Measurements from ENCODE around the gene AVEN. TPM values are rescaled to one million over a fixed set of nuclear protein-coding genes. Genes with fewer than 3 reads are reported as not detected.

AVEN gene
- total and polyA plus RNA-seq, 2 donors (not counting 3 experiments of a cell fraction or from before 2014, with no cell fraction given) = 7.7 to 23.3 TPM

GRCh38 chr15:34025252-34025651 is 13.8 kb downstream of the AVEN start:
- Histone ChIP-seq H3K4me3 (replicated peaks in 1 of 3; ENCODE audit: insufficient read depth in 1 of 3, low read depth in 1 of 3, low read length in 3 of 3) (no peak overlapping the region), H3K9ac (replicated peaks; ENCODE audit: extremely low read depth, insufficient read depth, low read length) (no peak overlapping the region), H3K4me1 (ENCODE audit: control insufficient read depth, extremely low read depth, insufficient read depth, low read length) (no peaks in the 10 kb centered on the region), H3K27me3 (ENCODE audit: control insufficient read depth in 2 of 2, insufficient read depth in 2 of 2, low read length in 2 of 2) (no peaks in the 10 kb centered on the region), H3K36me3 (ENCODE audit: control insufficient read depth in 2 of 2, extremely low read depth in 1 of 2, insufficient read depth in 2 of 2, low read length in 2 of 2) (no peaks in the 10 kb centered on the region), H3K27ac (ENCODE audit: insufficient read depth, low read depth, low read length) (no peak overlapping the region), H4K20me1 (replicated peaks; ENCODE audit: control insufficient read depth, extremely low read depth, insufficient read depth, low read length) (no peaks in the 10 kb centered on the region), H3K79me2 (ENCODE audit: control insufficient read depth, insufficient read depth, low read length) (peaks cover 11% of the 10 kb centered on the region), H2AFZ (ENCODE audit: low read depth, low read length) (no peak overlapping the region), H3K9me1 (replicated peaks; ENCODE audit: control insufficient read depth, extremely low read depth, insufficient read depth, low read length) (no peaks in the 10 kb centered on the region), H3K4me2 (ENCODE audit: insufficient read depth, low read length) (no peak overlapping the region), H3K9me3 (replicated peaks; ENCODE audit: control insufficient read depth, insufficient read depth, low read length) (no peaks in the 10 kb centered on the region)
- FAIRE-seq (no peak), DNase-seq (ENCODE audit: low read depth, low spot score) (no peak)
- dilution Hi-C loops (cut with MboI; ENCODE audit: extremely low pct_ligation_motif_present, low sequenced_read_pairs) = no loop called here
- intact Hi-C loops (cut with micrococcal nuclease) = no loop called here
- BruUV-seq (replicated peaks) = no TSS peak
- POLR2A ChIA-PET = no interaction called here
- TF ChIP-seq POLR2AphosphoS5 (IDR thresholded peaks at IDR 0.05; ENCODE audit: insufficient read depth, low read depth, low read length) (no peak), POLR2A (IDR thresholded peaks at IDR 0.05; ENCODE audit: low read depth, low read length) (no peak), MYC (IDR thresholded peaks at IDR 0.05; ENCODE audit: low read depth, low read length) (no peak), CTCF (IDR thresholded peaks at IDR 0.05; ENCODE audit: extremely low read depth in 1 of 2, insufficient read depth in 1 of 2, low read depth in 1 of 2, low read length in 2 of 2) (no peak), MAX (IDR thresholded peaks at IDR 0.05; ENCODE audit: insufficient read depth, insufficient read length) (no peak), FOS (IDR thresholded peaks at IDR 0.05; ENCODE audit: borderline replicate concordance, insufficient read depth, low read length) (no peak), GATA2 (IDR thresholded peaks at IDR 0.05; ENCODE audit: insufficient read depth, insufficient read length, low read depth, low read length) (no peak), JUN (IDR thresholded peaks at IDR 0.05; ENCODE audit: borderline replicate concordance, insufficient read depth, insufficient read length, low read depth) (no peak), EZH2 (IDR thresholded peaks at IDR 0.05; ENCODE audit: borderline replicate concordance, low read depth, low read length, severe bottlenecking) (no peak)
- CTCF ChIA-PET = no interaction called here

All from endothelial cell of umbilical vein (primary cell).